ENCODE data around the gene KCNQ1OT1. TPM values are rescaled to one million over a fixed set of nuclear protein-coding genes. Genes with fewer than 3 reads are reported as not detected.

KCNQ1OT1 gene
- polyA plus RNA-seq, 1 of the 3 experiments (the other 2 are of a cell fraction), result 0.03 TPM

- DNase-seq, result no peak
- Histone ChIP-seq H3F3A (replicated peaks; ENCODE audit: insufficient read depth) (no peaks in the 10 kb centered on the region), H3K27me3 (ENCODE audit: insufficient read depth) (no peaks in the 10 kb centered on the region), H3K36me3 (replicated peaks in 1 of 2; ENCODE audit: control insufficient read depth in 1 of 2, insufficient read depth in 2 of 2, low read length in 1 of 2) (no peaks in the 10 kb centered on the region), H3K9ac (no peak overlapping the region), H4K20me1 (ENCODE audit: insufficient read depth) (peaks cover 73% of the 10 kb centered on the region), H3K4me2 (no peak overlapping the region), H2AFZ (ENCODE audit: low read depth) (no peak overlapping the region), H3K9me3 (no peaks in the 10 kb centered on the region), H3K79me2 (ENCODE audit: insufficient read depth) (peaks cover 26% of the 10 kb centered on the region; the same call in 1 of the 2 replicates), H3K4me3 (ENCODE audit: low read depth in 2 of 2, low read length in 1 of 2) (no peak overlapping the region), H3K9me2 (no peaks in the 10 kb centered on the region), H3K4me1 (ENCODE audit: control insufficient read depth in 1 of 2, insufficient read depth in 2 of 2, low read depth in 1 of 2, low read length in 1 of 2) (peaks cover 0 to 53% of the 10 kb centered on the region in 2 experiments; a peak in 1 of 4 replicates), H3K27ac (ENCODE audit: low read depth in 2 of 2, low read length in 1 of 2) (no peak overlapping the region; a peak in 1 of 4 replicates)
- 20% methylated on average over 1 of the region's 1 CpG for WGBS (ENCODE audit: low lambda C conversion rate)
- TF ChIP-seq GABPA (IDR thresholded peaks at IDR 0.05; ENCODE audit: low read depth) (no peak), YY1 (IDR thresholded peaks at IDR 0.05; ENCODE audit: low read depth) (no peak), POLR2AphosphoS5 (IDR thresholded peaks at IDR 0.05; ENCODE audit: low read depth, low read length) (no peak), NRF1 (IDR thresholded peaks at IDR 0.05; ENCODE audit: low read depth, low read length) (no peak), REST (IDR thresholded peaks at IDR 0.05; ENCODE audit: low read depth, low read length) (no peak), JUND (IDR thresholded peaks at IDR 0.05) (no peak), PBX3 (IDR thresholded peaks at IDR 0.05) (no peak), FOXJ3 (CRISPR knock-in tag; IDR thresholded peaks at IDR 0.05) (no peak)
- POLR2A ChIA-PET, result interaction anchor here (1.0 kb wide), 1 partner anchor 13 kb away, joined by 4 read pairs; the partner anchor contains the start of gene KCNQ1OT1
- CTCF ChIA-PET, result interaction anchor here (1.0 to 9.0 kb wide), 2 partner anchors 155 to 205 kb away, joined by 3 to 52 read pairs; no protein-coding TSS in a partner anchor
Measured at GRCh38 chr11:2687223-2687530, 12.6 kb downstream of the KCNQ1OT1 start.

- H3K4me3 ChIP-seq (ENCODE audit: low read depth in 2 of 2, low read length in 1 of 2), result no peak overlapping the region
- H3K9ac ChIP-seq, result no peak overlapping the region
- no peak for TF ChIP-seq YY1 (IDR thresholded peaks at IDR 0.05; ENCODE audit: low read depth)
- no peak for TF ChIP-seq FOXJ3 (CRISPR knock-in tag; IDR thresholded peaks at IDR 0.05)
- no peak for TF ChIP-seq SMC3 (IDR thresholded peaks at IDR 0.05; ENCODE audit: low read depth, low read length)
- TF ChIP-seq USF2 (IDR thresholded peaks at IDR 0.05; ENCODE audit: borderline replicate concordance, low read depth, low read length), result no peak
- no peak for TF ChIP-seq ZBTB33 (IDR thresholded peaks at IDR 0.05; ENCODE audit: borderline replicate concordance, low read depth)
- no peak for TF ChIP-seq USF1 (IDR thresholded peaks at IDR 0.05; ENCODE audit: borderline replicate concordance, low read depth)
- no peak for TF ChIP-seq EZH2phosphoT487 (IDR thresholded peaks at IDR 0.05; ENCODE audit: borderline replicate concordance, low read depth)
- TF ChIP-seq ELF1 (IDR thresholded peaks at IDR 0.05), result no peak
- no peak for TF ChIP-seq FOXM1 (IDR thresholded peaks at IDR 0.05; ENCODE audit: low read depth)
- no peak for TF ChIP-seq RAD21 (IDR thresholded peaks at IDR 0.05; ENCODE audit: low read length)
- TF ChIP-seq RXRA (IDR thresholded peaks at IDR 0.05; ENCODE audit: borderline replicate concordance, low read depth), result no peak
- no peak overlapping the region for H2AFZ ChIP-seq (ENCODE audit: low read depth)
- WGBS (ENCODE audit: low lambda C conversion rate), result 73% methylated on average over 6 of the region's 7 CpGs
- H3K4me1 ChIP-seq (ENCODE audit: control insufficient read depth in 1 of 2, insufficient read depth in 2 of 2, low read depth in 1 of 2, low read length in 1 of 2), result peaks cover 0 to 47% of the 10 kb centered on the region in 2 experiments; a peak in 1 of 4 replicates
- no peak overlapping the region for H3K4me2 ChIP-seq
- no peak for DNase-seq
- peaks cover 68% of the 10 kb centered on the region for H4K20me1 ChIP-seq (ENCODE audit: insufficient read depth)
- peaks cover 26% of the 10 kb centered on the region; the same call in 1 of the 2 replicates for H3K79me2 ChIP-seq (ENCODE audit: insufficient read depth)
- H3K27ac ChIP-seq (ENCODE audit: low read depth in 2 of 2, low read length in 1 of 2), result no peak overlapping the region; a peak in 1 of 4 replicates
- H3K9me2 ChIP-seq, result no peaks in the 10 kb centered on the region
- POLR2A ChIA-PET, result interaction anchor here (1.0 kb wide), 1 partner anchor 13 kb away, joined by 4 read pairs; the partner anchor contains the start of gene KCNQ1OT1
- no peaks in the 10 kb centered on the region for H3K9me3 ChIP-seq
- H3K27me3 ChIP-seq (ENCODE audit: insufficient read depth), result no peaks in the 10 kb centered on the region
- no peaks in the 10 kb centered on the region for H3F3A ChIP-seq (replicated peaks; ENCODE audit: insufficient read depth)
- CTCF ChIA-PET, result interaction anchor here (0.8 to 9.0 kb wide), 3 partner anchors 154 to 206 kb away, joined by 3 to 52 read pairs (median 3); partner anchors contain the start of gene CDKN1C
- H3K36me3 ChIP-seq (replicated peaks in 1 of 2; ENCODE audit: control insufficient read depth in 1 of 2, insufficient read depth in 2 of 2, low read length in 1 of 2), result no peaks in the 10 kb centered on the region
Measured at GRCh38 chr11:2686360-2687222, 13.2 kb downstream of the KCNQ1OT1 start.

Measured in SK-N-SH (cell line).